SK-N-MC (cell line): ENCODE measurements around the gene RINL.
"Not testable (repeated sequence)": the region's sequence is repeated elsewhere in the genome, so short reads cannot be mapped to it uniquely, and the experiment has no call there.

Source experiments
- DNase-seq: peaks from one replicate; pipeline ENCODE4 v3.0.0-alpha.2; 2011; ENCODE audit warnings: low read depth, low spot score
- H3K27ac ChIP-seq: fragments of 200-600 bp; sonication (generic); 2 replicates; pipeline ENCODE4 v1.5.1; 2016; ENCODE audit warnings: mixed run types
- H3K36me3 ChIP-seq: fragments of 200-600 bp; sonication (generic); 2 replicates; pipeline ENCODE4 v1.6.1; 2017; ENCODE audit warnings: antibody characterized with exemption, low read length, mixed read lengths; ENCODE audit not compliant: insufficient read depth
- H3K4me3 ChIP-seq: fragments of 200-600 bp; sonication (generic); 2 replicates; pipeline ENCODE4 v1.5.1; 2016
- H3K9ac ChIP-seq: fragments of 200-600 bp; sonication (generic); 2 replicates; pipeline ENCODE4 v1.8.0; 2017; ENCODE audit warnings: mixed run types, mixed read lengths; ENCODE audit not compliant: insufficient read length
- H3K9me3 ChIP-seq: fragments of 200-600 bp; sonication (generic); 2 replicates; pipeline ENCODE4 v1.6.1; 2017; ENCODE audit warnings: low read depth, mild to moderate bottlenecking, antibody characterized with exemption, low read length, moderate library complexity, mixed read lengths
- EZH2 ChIP-seq: fragments of 200-600 bp; sonication (generic); IDR thresholded peaks from one replicate; pipeline ENCODE4 v1.6.1; 2017; ENCODE audit warnings: antibody characterized with exemption
- FOXP2 ChIP-seq: optimal IDR thresholded peaks from 2 replicates; pipeline ENCODE3; 2011; ENCODE audit warnings: mild to moderate bottlenecking, moderate library complexity; ENCODE audit not compliant: insufficient read depth; ENCODE audit errors: extremely low read length, control extremely low read depth
- POLR2AphosphoS5 ChIP-seq: IDR thresholded peaks from 2 replicates; pipeline ENCODE4 v1.6.1; 2012; ENCODE audit warnings: mild to moderate bottlenecking, low read depth, low read length, borderline replicate concordance

RINL gene

DNA sequence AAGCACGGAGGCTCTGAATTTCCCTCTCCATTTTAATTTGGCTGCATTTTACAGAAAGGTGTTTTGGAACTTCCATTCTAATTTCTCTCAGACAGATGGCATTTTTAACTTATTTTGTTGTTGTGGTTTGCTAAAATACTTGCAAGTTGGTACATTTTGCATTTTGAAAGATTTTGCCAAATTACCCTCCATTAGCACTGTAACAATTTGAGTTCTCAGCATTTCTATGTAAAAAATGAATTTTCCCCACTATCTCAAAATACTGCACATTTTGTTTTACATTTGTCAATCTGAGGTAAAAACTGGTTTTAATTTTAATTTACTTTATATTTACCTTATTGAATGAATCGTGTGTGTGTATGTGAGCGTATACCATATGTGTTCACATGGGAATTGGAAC is 21.3 kb downstream of the RINL start:
- no peak overlapping the region for H3K9ac ChIP-seq
- H3K27ac ChIP-seq = no peak overlapping the region
- H3K36me3 ChIP-seq = no peaks in the 10 kb centered on the region
- no peak for TF ChIP-seq EZH2
- TF ChIP-seq FOXP2 = no peak
- TF ChIP-seq POLR2AphosphoS5 = no peak
- H3K9me3 ChIP-seq = no peaks in the 10 kb centered on the region
- DNase-seq = no peak
- no peak overlapping the region for H3K4me3 ChIP-seq

DNA sequence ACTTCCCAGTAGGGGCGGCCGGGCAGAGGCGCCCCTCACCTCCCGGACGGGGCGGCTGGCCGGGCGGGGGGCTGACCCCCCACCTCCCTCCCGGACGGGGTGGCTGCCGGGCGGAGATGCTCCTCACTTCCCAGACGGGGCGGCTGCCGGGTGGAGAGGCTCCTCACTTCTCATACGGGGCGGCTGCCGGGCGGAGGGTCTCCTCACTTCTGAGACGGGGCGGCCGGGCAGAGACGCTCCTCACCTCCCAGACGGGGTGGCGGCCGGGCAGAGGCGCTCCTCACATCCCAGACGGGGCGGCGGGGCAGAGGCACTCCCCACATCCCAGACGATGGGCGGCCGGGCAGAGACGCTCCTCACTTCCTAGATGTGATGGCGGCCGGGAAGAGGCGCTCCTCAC is 22.3 kb downstream of the RINL start:
- not testable (repeated sequence) for H3K36me3 ChIP-seq, H3K9ac ChIP-seq, DNase-seq, H3K4me3 ChIP-seq, H3K9me3 ChIP-seq, H3K27ac ChIP-seq

- not testable (repeated sequence) for DNase-seq, H3K9me3 ChIP-seq, H3K27ac ChIP-seq, H3K9ac ChIP-seq, H3K36me3 ChIP-seq, H3K4me3 ChIP-seq
These were observed 23.1 kb downstream of the RINL start for GRCh38 chr19:38854961-38855360.

DNA sequence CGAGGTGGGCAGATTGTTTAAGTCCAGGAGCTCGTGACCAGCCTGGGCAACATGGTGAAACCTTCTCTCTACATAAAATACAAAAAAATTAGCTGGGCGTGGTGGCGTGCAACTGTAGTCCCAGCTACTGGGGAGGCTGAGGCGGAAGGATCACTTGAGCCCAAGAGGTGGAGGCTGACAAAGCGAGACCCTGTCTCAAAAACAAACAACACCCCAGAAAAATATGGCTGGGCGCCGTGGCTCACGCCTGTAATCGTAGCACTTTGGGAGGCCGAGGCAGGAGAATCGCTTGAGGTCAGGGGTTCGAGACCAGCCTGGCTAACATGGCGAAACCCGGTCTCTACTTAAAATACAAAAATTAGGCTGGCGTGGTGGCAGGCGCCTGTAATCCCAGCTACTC is 24.9 kb downstream of the RINL start:
- no peak overlapping the region for H3K27ac ChIP-seq
- DNase-seq = no peak

DNA sequence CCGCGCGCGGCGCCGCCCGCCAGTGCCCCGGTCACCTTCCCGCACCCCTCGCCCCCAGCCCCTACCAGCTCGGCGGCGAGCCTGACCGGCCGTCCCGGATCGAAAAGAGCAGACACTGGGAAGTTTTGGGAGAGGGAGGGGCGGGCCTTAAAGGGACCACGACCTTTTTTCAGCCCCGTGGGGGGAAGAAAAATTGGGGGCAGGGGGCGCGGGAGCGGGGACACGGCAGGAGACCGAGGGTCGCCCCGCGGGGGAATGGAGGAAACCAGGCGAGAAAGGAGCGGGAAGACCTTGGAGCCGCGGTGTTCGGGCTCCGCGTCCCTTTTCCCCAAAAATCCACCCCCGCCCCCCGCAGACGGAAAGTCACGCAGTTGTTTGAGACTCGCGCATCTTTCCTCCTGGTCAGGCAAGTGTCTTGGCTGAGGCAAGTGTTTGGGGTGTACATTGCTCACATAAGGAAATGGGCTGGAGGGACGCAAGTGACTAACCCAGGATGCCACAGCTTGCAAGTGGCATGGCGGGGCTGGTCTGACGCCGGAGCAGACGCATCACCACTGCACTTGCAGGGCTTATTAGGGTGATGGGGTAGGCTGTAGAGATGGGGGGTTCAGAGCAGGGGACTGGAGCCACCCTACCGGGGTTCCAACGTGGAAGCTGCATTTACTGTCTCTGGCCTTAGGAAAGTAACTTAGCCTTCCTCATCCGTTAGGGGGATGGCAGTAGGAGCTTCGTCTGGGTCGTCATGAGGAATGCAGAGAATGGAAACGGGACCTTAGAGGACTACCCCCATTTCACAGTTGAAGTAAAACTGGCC is 25.6 kb downstream of the RINL start:
- Histone ChIP-seq H3K9me3 (no peaks in the 10 kb centered on the region), H3K4me3 (peak overlapping the region; percentile 91), H3K27ac (peak overlapping the region; percentile 84), H3K36me3 (peaks cover 16% of the 10 kb centered on the region), H3K9ac (peak overlapping the region; percentile 89)
- DNase-seq = no peak
- TF ChIP-seq POLR2AphosphoS5 = no peak; the same call in 1 of the 2 replicates
- TF ChIP-seq EZH2 = no peak
- no peak for TF ChIP-seq FOXP2

More for the DNA sequence above, 24.9 kb downstream of the RINL start:
- Histone ChIP-seq H3K4me3 (no peak overlapping the region; the same call in 1 of the 2 replicates), H3K9me3 (no peaks in the 10 kb centered on the region), H3K9ac (no peak overlapping the region), H3K36me3 (peaks cover 9% of the 10 kb centered on the region)
- no peak for TF ChIP-seq FOXP2
- no peak for TF ChIP-seq POLR2AphosphoS5
- no peak for TF ChIP-seq EZH2

DNA sequence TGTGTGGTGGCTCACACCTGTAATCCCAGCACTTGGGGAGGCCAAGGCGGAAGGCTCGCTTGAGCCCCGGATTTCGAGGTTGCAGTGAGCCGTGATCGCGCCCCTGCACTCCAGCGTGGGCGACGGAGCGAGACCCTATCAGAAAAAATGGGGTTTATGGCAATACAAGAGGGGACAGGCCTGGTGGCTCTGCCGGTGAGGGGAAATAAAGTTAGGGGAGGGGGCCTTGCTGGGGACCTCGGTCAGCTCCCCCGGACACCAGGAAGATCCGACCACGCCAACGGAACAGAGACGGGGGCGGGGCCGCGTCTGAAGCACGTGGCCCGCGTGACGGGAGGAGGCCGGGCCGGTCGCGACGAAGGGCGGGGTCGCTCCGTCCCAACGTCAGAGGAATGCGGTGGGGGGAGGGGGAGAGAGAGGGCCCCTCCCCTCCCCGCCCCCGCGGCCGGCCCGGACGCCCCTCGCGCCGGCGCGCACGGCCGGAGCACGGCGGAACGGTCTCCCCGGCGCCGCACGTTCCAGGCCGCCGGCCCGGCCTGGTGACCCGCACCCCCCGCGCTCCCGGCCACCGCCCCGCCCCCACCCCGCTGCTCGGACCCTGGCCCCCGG is 26.3 kb downstream of the RINL start:
- no peak for DNase-seq
- H3K36me3 ChIP-seq = peaks cover 24% of the 10 kb centered on the region
- peak overlapping the region; percentile 91 for H3K4me3 ChIP-seq
- peak overlapping the region; percentile 84 for H3K27ac ChIP-seq
- H3K9ac ChIP-seq = peak overlapping the region; percentile 89
- TF ChIP-seq EZH2 = no peak
- TF ChIP-seq POLR2AphosphoS5 = peak; percentile 72
- no peak for TF ChIP-seq FOXP2
- no peaks in the 10 kb centered on the region for H3K9me3 ChIP-seq

GRCh38 chr19:38850976-38851621 is 27.0 kb downstream of the RINL start:
- TF ChIP-seq EZH2 (no peak), POLR2AphosphoS5 (no peak), FOXP2 (no peak)
- Histone ChIP-seq H3K9me3 (no peaks in the 10 kb centered on the region), H3K4me3 (peak overlapping the region; percentile 91), H3K36me3 (peaks cover 30% of the 10 kb centered on the region), H3K9ac (peak overlapping the region; percentile 79), H3K27ac (peak overlapping the region; percentile 75)
- no peak for DNase-seq

- Histone ChIP-seq H3K9me3 (no peaks in the 10 kb centered on the region), H3K4me3 (peak overlapping the region; percentile 91), H3K9ac (peak overlapping the region; percentile 79), H3K27ac (peak overlapping the region; percentile 75), H3K36me3 (peaks cover 36% of the 10 kb centered on the region)
- DNase-seq = no peak
- no peak for TF ChIP-seq EZH2
- peak; percentile 84 for TF ChIP-seq POLR2AphosphoS5
- peak; percentile 44 for TF ChIP-seq FOXP2
These were observed 27.6 kb downstream of the RINL start for GRCh38 chr19:38850436-38850975.
